GM12878 (cell line): Measurements from ENCODE around the gene CBX2. TPM values are rescaled to one million over a fixed set of nuclear protein-coding genes. Genes with fewer than 3 reads are reported as not detected.

Experiments used
- ATAC-seq: fragments of 200-7000 bp; cut with Tn5 transposase; 3 replicates; pipeline ENCODE4 v1.9.1; 2020; ENCODE audit warnings: mild to moderate bottlenecking, moderate library complexity
- BruUV-seq: library from RNA; stranded (reverse); fragments of 400-500 nt; replicated peaks from 2 replicates; lab custom pipeline; 2021; lab: Mats Ljungman, UMichigan
- CTCF ChIA-PET: fragments of 300-600 bp; sonication (Branson Sonifier 250); formaldehyde crosslinking; extraction: SDS; loops from one replicate; lab custom pipeline; 2021; ENCODE audit warnings: inconsistent platforms; lab: Yijun Ruan, JAX
- POLR2A ChIA-PET: fragments of 350-600 bp; formaldehyde crosslinking; extraction: SDS; loops from one replicate; lab custom pipeline; 2021; ENCODE audit warnings: inconsistent platforms; lab: Charles Lee
- RAD21 ChIA-PET: fragments of 300-600 bp; sonication (Branson Sonifier 250); formaldehyde crosslinking; loops from one replicate; lab custom pipeline; 2023; ENCODE audit warnings: antibody characterized with exemption; ENCODE audit not compliant: unreplicated experiment; lab: Charles Lee
- SMC1A ChIA-PET: fragments of 300-600 bp; sonication (Branson Sonifier 250); formaldehyde crosslinking; loops from one replicate; lab custom pipeline; 2023; ENCODE audit not compliant: unreplicated experiment, uncharacterized antibody; lab: Charles Lee
- DNase-seq: peaks from one replicate; pipeline ENCODE4 v3.0.0-alpha.2; 2011; ENCODE audit warnings: low read depth, low spot score
- FAIRE-seq: peaks from 3 replicates; lab custom pipeline; 2011; peaks lifted over from hg19 to GRCh38; lab: Jason Lieb, UNC
- H2AFZ ChIP-seq: 2 replicates; pipeline ENCODE4 v1.6.0; 2011; ENCODE audit warnings: low read depth, low read length, control low read depth; ENCODE audit not compliant: control insufficient read depth
- H3K27ac ChIP-seq: 2 replicates; pipeline ENCODE4 v1.5.1; 2011; ENCODE audit warnings: control low read depth; ENCODE audit not compliant: control insufficient read depth, insufficient read depth
- H3K27me3 ChIP-seq, 2 experiments: replicated peaks in 1 of 2; 2 replicates each; pipeline versions ENCODE4 v1.6.0 to v1.6.1; 2011; ENCODE audit warnings: low read length in 1 of 2; ENCODE audit not compliant: control insufficient read depth in 2 of 2, insufficient read depth in 2 of 2
- H3K36me3 ChIP-seq, 2 experiments: 2 replicates each; pipeline ENCODE4 v1.5.1; 2011; ENCODE audit warnings: low read length in 1 of 2; ENCODE audit not compliant: control insufficient read depth in 2 of 2, insufficient read depth in 2 of 2
- H3K4me1 ChIP-seq: 2 replicates; pipeline ENCODE4 v1.6.1; 2011; ENCODE audit warnings: mild to moderate bottlenecking, low read length, moderate library complexity, mixed read lengths; ENCODE audit not compliant: control insufficient read depth, insufficient read depth
- H3K4me2 ChIP-seq: 2 replicates; pipeline ENCODE4 v1.6.0; 2011; ENCODE audit warnings: control low read depth; ENCODE audit not compliant: control insufficient read depth, insufficient read depth
- H3K4me3 ChIP-seq: fragments of 200-600 bp; sonication (generic); 2 replicates; pipeline ENCODE4 v1.5.1; 2016
- H3K79me2 ChIP-seq: 2 replicates; pipeline ENCODE4 v1.6.0; 2011; ENCODE audit warnings: low read length; ENCODE audit not compliant: control insufficient read depth, insufficient read depth
- H3K9ac ChIP-seq: 2 replicates; pipeline ENCODE4 v1.8.0; 2011; ENCODE audit warnings: low read length, control low read depth, mixed read lengths; ENCODE audit not compliant: control insufficient read depth, insufficient read depth
- H3K9me3 ChIP-seq: replicated peaks from 3 replicates; pipeline ENCODE4 v1.5.1; 2011; ENCODE audit warnings: mild to moderate bottlenecking, low read length; ENCODE audit not compliant: control insufficient read depth, insufficient read depth
- H4K20me1 ChIP-seq: 2 replicates; pipeline ENCODE4 v1.6.0; 2011; ENCODE audit not compliant: control insufficient read depth, insufficient read depth
- BCL3 ChIP-seq: IDR thresholded peaks from 2 replicates; pipeline ENCODE4 v1.6.1; 2011; ENCODE audit warnings: borderline replicate concordance, low read depth, mild to moderate bottlenecking, moderate library complexity, low read length; ENCODE audit not compliant: insufficient read depth, poor library complexity, severe bottlenecking
- CBX3 ChIP-seq: fragments of 200-600 bp; sonication (generic); IDR thresholded peaks from 2 replicates; pipeline ENCODE4 v1.6.1; 2016; ENCODE audit warnings: low read depth, borderline replicate concordance
- FOS ChIP-seq: IDR thresholded peaks from 3 replicates; pipeline ENCODE4 v1.6.1; 2011; ENCODE audit warnings: borderline replicate concordance; ENCODE audit not compliant: insufficient read length; ENCODE audit errors: extremely low read depth
- KDM1A ChIP-seq: fragments of 200-600 bp; sonication (generic); IDR thresholded peaks from 2 replicates; pipeline ENCODE4 v1.6.1; 2016; ENCODE audit warnings: borderline replicate concordance
- KLF5 ChIP-seq: fragments of 450-650 bp; IDR thresholded peaks from 2 replicates; pipeline ENCODE4 v1.6.1; 2014; ENCODE audit warnings: mild to moderate bottlenecking; ENCODE audit not compliant: partially characterized antibody
- MEF2B ChIP-seq: fragments of 450-650 bp; IDR thresholded peaks from 2 replicates; pipeline ENCODE4 v1.6.1; 2018; ENCODE audit warnings: mild to moderate bottlenecking, moderate library complexity; ENCODE audit not compliant: partially characterized antibody, poor library complexity, severe bottlenecking
- POLR2A ChIP-seq: IDR thresholded peaks from 2 replicates; pipeline ENCODE4 v1.6.1; 2011; ENCODE audit warnings: low read depth, mild to moderate bottlenecking, low read length
- POU2F2 ChIP-seq: IDR thresholded peaks from 3 replicates; pipeline ENCODE4 v1.6.1; 2011; ENCODE audit warnings: low read depth, mild to moderate bottlenecking, low read length, borderline replicate concordance
- RB1 ChIP-seq: fragments of 450-650 bp; formaldehyde crosslinking; IDR thresholded peaks from 2 replicates; pipeline ENCODE4 v1.6.1; 2017; ENCODE audit warnings: mild to moderate bottlenecking, borderline replicate concordance
- RCOR1 ChIP-seq: conservative IDR thresholded peaks from 2 replicates; pipeline ENCODE4 v1.6.1; 2012; ENCODE audit warnings: low read depth, low read length, improper control_type of control experiment
- SMAD1 ChIP-seq: fragments of 450-650 bp; IDR thresholded peaks from 2 replicates; pipeline ENCODE4 v1.6.1; 2018; ENCODE audit warnings: mild to moderate bottlenecking, low read depth; ENCODE audit not compliant: partially characterized antibody
- SP1 ChIP-seq: IDR thresholded peaks from one replicate; pipeline ENCODE4 v1.6.1; 2011; ENCODE audit warnings: low read depth, low read length
- TBL1XR1 ChIP-seq: IDR thresholded peaks from 2 replicates; pipeline ENCODE4 v1.6.1; 2012; ENCODE audit warnings: low read depth, low read length, improper control_type of control experiment
- TCF7 ChIP-seq: IDR thresholded peaks from 2 replicates; pipeline ENCODE4 v1.6.1; 2014; ENCODE audit warnings: antibody characterized with exemption, borderline replicate concordance
- WGBS: methylation state at CpG from one replicate; pipeline ENCODE4 v1.1.6; 2016; ENCODE audit warnings: low lambda C conversion rate; ENCODE audit not compliant: insufficient replicate concordance, insufficient coverage; ENCODE audit errors: missing lambda C conversion rate; 5-methylcytosine and 5-hydroxymethylcytosine counted together
- in situ Hi-C: fragments of 300-500 bp; cut with MboI; formaldehyde crosslinking; loops from 9 replicates; pipeline ENCODE4 v1.14.3; 2018; ENCODE audit warnings: mixed read lengths
- intact Hi-C: fragments of 100-400 bp; cut with micrococcal nuclease; formaldehyde crosslinking; loops from one replicate; pipeline ENCODE4 v1.14.2; 2022; ENCODE audit not compliant: unreplicated experiment
- polyA plus RNA-seq, 11 experiments: library from polyadenylated mRNA; depleted of rRNA in 4 of 11; unstranded in 6 of 11; stranded (reverse) in 5 of 11; fragments of >200 nt; fragmentation: Nextera tagmentation in 4 of 11; fragmentation: Illumina TruSeq in 1 of 11; extraction: Ambion mirVana in 4 of 11; extraction: Trizol in 1 of 11; gene quantifications; 1 replicate in 1 of 11; 2 replicates in 10 of 11; pipeline versions ENCODE4 v1.2.1 to v1.2.3, GENCODE V29; 2011 to 2016; ENCODE audit warnings: inconsistent platforms in 2 of 11, missing spikeins in 2 of 11, low read depth in 1 of 11
- total RNA-seq, 4 experiments: library from RNA; depleted of rRNA in 3 of 4; stranded (reverse); fragments of >200 nt in 3 of 4; fragmentation: Illumina TruSeq in 1 of 4; extraction: Trizol in 1 of 4; gene quantifications; 2 replicates each; pipeline versions ENCODE4 v1.2.1 to v1.2.3, GENCODE V29; 2013 to 2021

The CBX2 gene
- total and polyA plus RNA-seq, 10 of the 15 experiments (the other 5 are each of a cell fraction or from before 2014, with no cell fraction given) = 0.35 to 7.5 (median 4.2) TPM

GRCh38 chr17:79761894-79762589 lies 15.9 kb upstream of the CBX2 start (continued):
- no peak for TF ChIP-seq POU2F2
- no peak for TF ChIP-seq TBL1XR1
- TF ChIP-seq KLF5 = no peak
- no peak for TF ChIP-seq KDM1A

- intact Hi-C loops (no loop called here), in situ Hi-C loops (no loop called here)
- WGBS = 4% methylated on average over 3 of the region's 3 CpGs
- BruUV-seq = no TSS peak
- CTCF ChIA-PET = no interaction called here
- DNase-seq (no peak), FAIRE-seq (no peak), ATAC-seq (no peak)
- Histone ChIP-seq H3K4me3 (no peak overlapping the region), H2AFZ (no peak overlapping the region), H3K36me3 (no peaks in the 10 kb centered on the region), H3K27me3 (peaks cover 0 to 3% of the 10 kb centered on the region in 2 experiments; a peak in 2 of 4 replicates), H3K9me3 (peaks cover 5% of the 10 kb centered on the region; the same call in 2 of the 3 replicates), H3K79me2 (no peaks in the 10 kb centered on the region), H3K4me2 (no peak overlapping the region), H3K9ac (no peak overlapping the region), H3K4me1 (no peaks in the 10 kb centered on the region), H4K20me1 (no peaks in the 10 kb centered on the region), H3K27ac (no peak overlapping the region)
- POLR2A ChIA-PET = interaction anchor here (0.7 kb wide), 1 partner anchor 707 kb away, joined by 3 read pairs; no protein-coding TSS in a partner anchor
- SMC1A ChIA-PET = no interaction called here
- RAD21 ChIA-PET = no interaction called here
- TF ChIP-seq TCF7 (no peak), CBX3 (no peak), FOS (no peak), SMAD1 (no peak), MEF2B (no peak), SP1 (no peak), RB1 (no peak), BCL3 (no peak), RCOR1 (no peak), POLR2A (no peak)
Observed at GRCh38 chr17:79765708-79766107, 12.2 kb upstream of the CBX2 start.
